CD4-positive, alpha-beta T cell treated with Interleukin-4 for 1 hour (primary cell): Measurements from ENCODE around the gene SYCN.
"Not testable (repeated sequence)": the region's sequence is repeated elsewhere in the genome, so short reads cannot be mapped to it uniquely, and the experiment has no call there.

Source experiments
- DNase-seq, 2 donors: peaks; one replicate each; pipeline ENCODE4 v3.0.0-alpha.2; 2020 to 2022

SYCN gene

DNA sequence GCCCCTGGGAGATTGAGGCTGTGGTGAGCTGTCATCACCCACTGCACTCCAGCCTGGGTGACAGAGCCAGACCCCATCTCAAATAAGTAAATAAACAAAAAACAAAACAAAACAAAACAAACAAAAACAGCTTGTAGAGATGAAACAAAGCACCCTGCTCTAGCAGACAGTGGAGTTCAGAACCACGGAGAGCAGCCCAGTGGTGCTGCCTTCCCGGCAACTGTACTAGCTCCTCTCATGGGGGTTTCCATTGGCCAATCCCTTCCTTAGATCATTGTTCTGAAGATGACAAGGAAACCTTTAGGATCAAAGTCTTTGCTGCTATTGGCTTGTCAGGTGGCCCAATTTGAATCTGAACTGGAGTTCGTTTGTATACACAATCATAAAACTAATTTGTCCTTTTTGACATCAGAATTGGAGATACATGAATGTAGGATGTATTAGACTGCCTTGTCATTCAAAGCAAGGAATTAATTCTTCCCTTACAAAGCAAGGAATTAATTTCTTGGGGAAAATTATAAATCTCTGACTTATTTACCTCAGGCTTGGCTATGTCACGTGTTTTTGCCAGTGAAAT lies 19.7 kb upstream of the SYCN start:
- DNase-seq: no peak

DNA sequence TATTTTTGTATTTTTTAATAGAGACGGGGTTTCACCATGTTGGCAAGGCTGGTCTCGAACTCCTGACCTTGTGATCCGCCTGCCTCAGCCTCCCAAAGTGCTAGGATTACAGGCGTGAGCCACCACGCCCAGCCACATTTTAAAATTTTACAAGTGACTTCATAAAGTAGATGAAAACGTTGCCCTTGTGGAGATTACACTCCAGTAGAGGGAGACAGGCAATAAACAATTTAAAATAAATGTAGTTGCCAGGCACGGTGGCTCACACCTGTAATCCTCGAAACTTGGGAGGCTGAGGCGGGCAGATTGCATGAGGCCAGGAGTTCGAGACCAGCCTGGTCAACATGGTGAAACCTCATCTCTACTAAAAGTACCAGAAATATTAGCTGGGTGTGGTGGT lies 15.0 kb upstream of the SYCN start:
- DNase-seq: not testable (repeated sequence)

DNA sequence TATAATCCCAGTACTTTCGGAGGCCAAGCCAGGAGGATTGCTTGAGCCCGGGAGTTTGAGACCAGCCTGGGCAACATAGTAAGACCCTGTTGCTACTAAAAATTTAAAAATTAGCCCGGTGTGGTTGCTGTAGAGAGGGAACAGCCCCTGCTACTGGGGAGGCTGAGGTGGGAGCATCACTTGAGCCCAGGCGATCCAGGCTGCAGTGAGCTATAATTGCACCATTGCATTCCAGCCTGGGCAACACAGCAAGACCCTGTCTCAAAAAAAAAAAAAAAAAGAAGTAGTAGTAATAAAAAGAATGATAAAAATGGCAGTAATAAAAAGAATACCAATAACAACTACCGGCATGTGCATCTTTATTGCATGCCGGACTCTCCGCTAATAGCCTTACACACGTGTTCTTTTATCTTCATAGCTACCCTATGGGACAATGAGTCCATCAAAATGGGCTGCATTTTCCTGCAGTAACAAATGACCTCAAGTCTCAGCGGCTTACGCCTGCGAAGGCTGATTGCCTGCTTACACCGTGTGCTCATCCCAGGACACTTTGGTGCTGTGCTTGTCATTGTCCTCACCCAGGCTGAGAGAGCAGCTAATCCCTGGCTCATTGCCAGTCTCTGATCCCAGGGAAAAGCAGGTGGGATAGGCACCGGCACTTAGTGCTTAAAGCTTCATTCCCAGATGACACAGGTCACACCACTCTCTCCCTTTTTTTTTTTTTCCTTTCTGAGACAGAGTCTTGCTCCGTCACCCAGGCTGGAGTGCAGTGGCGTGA lies 14.4 kb upstream of the SYCN start:
- no peak for DNase-seq

DNA sequence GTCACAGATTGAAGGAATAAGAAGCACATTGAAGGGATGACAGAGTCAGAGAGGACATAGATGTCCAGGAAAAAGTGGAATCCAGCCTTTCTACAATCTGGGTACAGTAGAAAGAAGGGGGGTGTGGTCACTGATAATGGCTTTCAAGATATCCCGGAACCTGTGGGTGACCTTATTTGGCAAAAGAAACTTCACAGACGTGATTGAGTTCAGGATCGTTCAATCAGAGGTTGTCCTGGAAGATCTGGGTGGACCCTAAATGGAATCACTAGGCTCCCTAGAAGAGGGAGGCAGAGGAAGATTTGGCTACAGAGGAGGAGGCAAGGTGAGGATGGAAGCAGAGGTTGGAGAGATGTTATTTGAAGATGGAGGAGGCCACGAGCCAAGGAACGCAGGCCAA lies 13.0 kb upstream of the SYCN start:
- no peak for DNase-seq

DNA sequence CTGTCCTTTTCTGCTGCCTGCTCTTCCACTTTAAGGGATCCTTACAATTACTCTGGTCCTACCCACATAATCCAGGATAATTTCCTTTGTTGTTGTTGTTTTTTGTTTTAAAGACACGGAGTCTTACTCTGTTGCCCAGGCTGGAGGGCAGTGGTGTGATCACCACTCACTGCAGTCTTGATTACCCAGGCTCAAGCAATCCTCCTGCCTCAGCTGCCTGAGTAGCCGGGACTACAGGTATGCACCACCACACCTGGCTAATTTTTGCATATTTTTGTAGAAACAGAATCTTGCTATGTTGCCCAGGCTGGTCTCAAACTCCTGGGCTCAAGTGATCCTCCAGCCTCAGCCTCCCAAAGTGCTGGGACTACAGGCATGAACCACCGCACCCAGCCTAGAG lies 11.3 kb upstream of the SYCN start:
- DNase-seq: not testable (repeated sequence)

DNA sequence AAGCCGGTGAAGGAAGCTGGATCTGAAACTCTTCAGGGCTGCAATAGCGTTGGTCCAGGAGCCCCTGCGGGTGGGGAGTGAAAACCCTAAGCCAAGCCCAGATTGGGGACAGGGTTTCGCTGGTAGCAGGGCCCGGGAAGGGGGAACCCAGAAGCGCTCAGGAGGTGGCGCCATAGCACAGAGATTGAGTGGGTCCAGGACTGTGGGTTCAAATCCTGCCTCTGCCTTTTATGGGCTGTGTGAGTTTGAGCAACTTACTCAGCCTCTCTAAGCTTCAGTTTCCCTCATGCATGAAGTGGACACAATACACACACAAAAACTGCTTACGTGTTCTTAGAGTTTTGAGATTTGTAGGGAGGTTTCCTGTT lies 8.3 kb upstream of the SYCN start:
- DNase-seq: peak; percentile 59 to 71

DNA sequence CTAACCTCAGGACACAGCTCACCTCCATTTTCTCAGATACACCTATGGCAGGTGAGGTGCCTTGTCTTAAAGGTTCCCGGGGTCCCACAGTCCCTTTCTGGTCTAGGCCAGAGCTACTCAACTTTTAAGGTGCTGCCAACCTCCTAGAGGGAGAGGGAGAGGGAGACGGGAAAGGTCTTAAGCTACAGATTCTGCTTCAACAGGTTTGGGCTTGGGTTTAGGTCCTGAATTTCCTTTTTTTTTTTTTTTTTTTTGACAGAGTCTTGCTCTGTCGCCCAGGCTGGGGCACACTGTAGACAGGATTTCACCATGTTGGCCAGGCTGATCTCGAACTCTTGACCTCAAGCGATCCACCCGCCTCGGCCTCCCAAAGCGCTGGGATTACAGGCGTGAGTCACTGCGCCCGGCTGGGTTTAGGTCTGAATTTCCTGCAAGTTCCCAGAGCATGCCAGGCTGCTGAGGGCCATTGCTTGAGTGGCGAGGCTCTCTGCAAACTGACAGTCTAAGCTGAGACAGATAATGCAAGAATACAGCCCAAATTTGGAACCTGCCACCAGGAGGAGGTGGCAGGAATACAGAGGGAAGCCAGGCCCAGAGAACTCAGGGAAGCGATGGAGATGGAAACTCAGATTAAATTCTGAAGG lies 7.8 kb upstream of the SYCN start:
- no peak for DNase-seq

DNA sequence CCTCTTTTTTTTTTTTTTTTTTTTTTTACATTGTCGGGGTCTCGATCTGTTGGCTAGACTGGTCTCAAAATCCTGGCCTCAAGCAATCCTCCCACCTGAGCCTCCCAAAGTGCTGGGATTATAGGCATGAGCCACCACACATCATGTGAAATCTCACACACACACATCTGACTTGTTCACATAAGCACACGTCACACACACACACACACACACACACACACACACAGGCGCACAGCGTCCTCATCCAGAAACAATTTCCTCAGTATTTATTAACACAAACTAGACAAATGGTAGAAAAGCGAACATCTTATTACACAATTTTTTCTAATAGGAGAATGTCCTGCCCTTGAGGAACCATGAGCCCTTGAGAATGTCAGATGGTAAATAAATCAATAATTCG lies 5.1 kb upstream of the SYCN start:
- DNase-seq: no peak

DNA sequence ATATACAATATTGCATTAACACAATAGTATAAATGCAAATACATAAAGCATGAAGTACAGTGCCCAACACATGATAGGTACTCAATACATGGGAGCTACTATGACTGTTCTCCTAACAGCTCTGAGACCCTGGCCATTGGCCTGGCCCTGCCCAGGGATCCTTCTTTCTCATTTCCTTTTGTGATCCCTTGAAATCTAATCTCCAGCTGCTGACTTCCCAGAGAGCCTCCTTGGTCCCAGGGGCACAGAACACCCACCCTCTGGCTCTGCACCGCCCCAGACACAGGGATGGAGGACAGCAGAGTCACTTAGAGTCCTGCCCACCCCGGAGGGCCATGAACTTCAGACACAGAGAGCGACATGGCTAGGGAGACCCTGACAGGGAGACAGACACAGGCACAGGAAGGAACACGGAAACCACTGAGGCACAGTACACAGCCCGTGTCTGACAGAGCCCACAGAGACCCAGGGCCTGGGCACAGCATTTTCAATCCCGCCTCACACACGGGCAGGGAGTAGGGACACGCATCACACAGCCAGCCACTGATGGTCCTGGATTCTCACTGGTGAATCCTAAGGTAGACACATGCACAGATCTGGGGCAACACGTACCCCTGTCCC lies 4.2 kb upstream of the SYCN start:
- no peak for DNase-seq

DNA sequence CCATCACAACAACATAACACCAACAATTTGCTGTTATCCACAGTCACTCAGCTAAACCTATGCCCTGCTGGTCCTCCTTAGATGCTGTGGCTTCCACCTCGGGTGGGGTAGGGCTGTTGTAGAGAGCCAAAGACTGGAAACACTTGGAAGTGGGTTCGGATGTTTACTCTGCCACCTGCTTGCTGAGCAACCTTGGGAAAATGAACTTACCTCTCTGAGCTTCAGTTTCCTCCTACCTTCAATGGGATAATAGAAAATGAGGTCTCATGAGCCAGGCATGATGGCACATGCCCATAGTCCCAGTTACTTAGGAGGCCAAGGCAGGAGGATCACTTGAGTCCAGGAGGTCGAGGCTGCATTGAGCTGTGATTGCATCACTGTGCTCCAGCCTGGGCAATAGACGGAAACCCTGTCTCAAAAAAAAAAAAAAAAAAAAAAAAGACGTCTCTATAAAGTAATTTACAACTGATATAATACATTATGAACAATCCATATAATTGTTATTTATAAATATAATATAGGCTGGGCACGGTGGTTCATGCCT lies 3.3 kb upstream of the SYCN start:
- no peak for DNase-seq

DNA sequence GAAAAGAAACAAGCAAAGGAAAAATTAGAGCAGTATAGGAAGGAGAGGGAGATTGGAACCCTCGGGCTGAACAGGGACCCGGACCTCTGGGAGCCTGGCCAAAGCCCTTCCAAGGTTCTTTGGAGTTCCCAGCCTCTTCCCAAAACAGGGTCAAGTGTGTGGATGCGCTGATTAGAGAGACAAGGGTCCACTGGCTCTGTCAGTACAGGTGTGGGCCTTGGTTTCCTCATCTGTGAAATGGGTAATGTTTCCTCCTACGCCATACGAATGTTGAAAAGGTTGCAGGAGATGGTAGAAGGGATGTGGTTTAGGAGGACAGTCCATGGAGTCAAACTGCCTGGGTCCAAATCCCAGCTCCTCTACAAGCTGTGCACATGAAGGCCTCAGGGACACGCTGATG lies 2.1 kb upstream of the SYCN start:
- DNase-seq: no peak

DNA sequence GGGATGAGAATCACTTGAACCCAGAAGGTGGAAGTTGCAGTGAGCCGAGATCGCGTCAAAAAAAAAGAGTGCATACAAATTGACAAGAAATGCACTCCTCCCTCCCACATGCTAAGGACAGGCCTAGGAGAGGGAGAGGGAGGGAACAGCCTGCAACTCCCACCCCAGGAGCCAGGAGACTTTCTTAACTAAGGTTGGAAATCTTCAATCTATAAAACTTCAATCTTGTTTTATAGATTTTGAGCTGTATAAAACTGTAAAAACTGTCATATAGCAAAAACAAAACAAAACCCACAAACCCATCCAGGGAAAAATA lies 1.3 kb upstream of the SYCN start:
- DNase-seq: no peak

DNA sequence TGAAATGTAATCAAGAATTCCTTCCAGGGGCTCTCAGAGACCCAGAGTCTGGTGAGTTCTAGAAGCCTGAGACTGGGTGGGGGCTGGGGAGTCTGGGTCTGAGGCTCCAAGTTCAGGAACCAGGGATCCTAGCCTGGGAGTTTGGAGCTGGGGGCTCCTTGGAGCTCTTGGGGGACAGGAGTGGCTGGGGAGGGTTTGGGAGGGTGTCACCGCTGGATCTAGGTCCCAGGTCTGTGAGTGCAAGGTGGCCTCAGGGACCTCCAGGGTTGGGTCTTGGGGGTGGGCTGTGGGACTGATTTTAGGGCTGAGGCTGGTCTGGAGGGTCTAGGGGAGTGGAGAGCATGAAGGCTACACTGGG lies 1.1 kb downstream of the SYCN start:
- DNase-seq: no peak

DNA sequence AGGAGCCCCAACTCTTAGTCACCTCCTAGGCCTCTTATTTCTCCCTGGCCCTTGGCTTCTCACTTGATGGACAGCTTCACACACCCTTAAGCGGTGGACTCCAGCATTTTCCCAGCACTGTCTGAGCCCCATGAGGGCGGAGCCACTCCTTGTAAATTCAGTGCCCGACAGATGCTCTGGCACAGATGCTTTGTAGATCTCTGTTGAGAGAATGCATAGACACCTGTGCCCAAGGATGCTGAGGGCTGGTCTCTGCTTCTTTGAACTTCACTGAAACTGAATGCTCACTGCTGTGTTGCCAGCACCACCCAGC lies 3.3 kb downstream of the SYCN start:
- no peak for DNase-seq

DNA sequence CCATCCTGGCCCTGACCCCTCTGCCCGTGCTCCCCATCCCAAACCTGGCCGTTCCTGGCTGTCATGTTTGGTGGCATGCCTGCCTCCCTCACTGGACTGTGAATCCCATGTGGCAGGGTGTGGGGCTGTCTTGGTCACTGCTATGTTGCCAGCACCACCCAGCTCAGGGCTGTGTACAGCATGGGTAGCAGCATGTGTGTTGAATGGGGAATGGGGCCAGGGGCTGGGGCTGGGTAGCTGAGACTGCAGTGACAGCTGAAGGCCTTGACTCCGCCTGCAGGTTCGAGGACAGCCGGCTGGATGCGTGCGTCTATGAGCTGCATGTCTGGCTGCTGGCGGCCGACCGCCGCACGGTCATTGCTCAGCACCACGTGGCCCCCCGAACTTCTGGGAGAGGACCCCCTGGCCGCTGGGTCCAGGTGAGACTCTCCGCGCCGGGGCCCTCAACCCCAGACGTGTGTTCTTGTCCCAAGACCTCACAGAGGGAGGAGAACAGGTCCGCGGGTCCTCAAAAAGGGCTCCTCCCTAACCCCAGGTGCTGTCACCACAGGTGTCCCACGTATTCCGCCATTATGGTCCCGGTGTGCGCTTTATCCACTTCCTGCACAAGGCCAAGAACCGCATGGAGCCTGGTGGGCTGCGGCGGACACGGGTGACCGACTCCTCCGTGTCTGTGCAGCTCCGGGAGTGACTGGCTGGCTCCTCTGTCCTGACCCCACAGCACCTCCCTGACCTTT lies 3.8 kb downstream of the SYCN start:
- no peak for DNase-seq

DNA sequence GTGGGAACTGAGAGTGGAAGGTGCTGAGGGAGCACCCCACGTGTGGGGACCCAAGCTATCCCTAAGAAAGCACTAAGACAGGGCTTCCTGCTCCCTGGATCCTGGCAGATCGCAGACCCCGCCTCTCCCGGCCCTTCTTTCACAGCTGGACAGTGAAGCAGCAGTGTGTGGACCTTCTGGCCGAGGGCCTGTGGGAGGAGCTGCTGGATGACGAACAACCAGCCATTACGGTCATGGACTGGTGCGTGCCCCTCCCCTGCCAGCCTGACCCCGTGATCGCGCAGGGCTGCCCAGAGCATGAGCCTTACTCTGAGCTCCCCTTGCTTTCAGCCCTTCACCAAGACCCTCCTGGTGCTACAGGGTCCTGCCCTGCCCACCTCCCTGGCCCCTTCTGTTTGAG lies 5.0 kb downstream of the SYCN start:
- no peak for DNase-seq

DNA sequence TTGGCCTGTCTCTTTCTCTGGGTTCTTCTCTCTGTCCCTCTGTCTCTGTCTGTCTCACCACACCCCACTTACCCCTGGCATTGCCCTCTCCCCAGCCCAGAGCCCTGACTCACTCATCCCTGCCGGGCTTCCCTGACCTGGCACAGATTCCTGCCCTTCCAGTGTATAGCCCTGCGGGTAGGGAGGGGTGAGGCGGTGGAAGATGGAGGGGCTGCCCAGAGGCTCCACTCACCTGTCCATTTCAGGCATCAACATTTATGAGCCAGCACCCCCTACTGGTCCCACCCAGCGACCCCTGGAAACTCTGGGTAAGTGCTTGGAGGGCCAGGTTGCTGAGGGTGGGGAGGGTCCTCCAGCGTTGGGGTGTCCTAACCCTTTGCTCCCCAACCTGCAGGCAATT lies 6.3 kb downstream of the SYCN start:
- DNase-seq: no peak

DNA sequence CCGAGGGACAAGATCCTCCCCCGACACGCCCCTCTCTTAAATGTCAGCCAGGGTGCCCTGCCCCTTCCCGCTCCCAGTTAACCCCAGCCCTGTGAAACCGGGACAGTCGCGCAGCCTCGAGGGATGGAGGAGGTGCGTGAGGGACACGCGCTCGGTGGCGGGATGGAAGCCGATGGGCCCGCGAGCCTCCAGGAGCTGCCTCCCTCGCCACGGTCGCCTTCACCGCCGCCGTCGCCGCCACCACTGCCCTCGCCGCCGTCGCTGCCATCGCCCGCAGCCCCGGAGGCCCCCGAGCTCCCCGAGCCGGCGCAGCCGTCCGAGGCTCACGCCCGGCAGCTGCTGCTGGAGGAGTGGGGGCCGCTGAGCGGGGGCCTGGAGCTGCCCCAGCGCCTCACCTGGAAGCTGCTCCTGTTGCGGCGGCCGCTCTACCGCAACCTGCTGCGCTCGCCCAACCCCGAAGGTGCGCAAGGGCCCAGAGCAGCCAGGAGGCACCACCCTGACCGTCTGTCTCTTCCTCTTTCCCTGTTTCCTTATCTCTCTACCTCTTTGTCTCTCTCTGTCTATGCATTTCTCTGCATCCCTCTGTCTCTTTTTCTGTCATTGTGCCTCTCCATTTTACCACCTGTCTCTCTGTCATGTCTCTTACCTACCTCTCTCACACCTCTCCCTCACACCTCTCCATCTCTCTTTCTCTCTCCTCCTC lies 7.1 kb downstream of the SYCN start, which contains the start of gene NCCRP1:
Gene NCCRP1 (plus strand): TSS at position 105 of the 703 bp plus-strand sequence. CDS start 19 bp downstream, at position 124.
- no peak for DNase-seq

DNA sequence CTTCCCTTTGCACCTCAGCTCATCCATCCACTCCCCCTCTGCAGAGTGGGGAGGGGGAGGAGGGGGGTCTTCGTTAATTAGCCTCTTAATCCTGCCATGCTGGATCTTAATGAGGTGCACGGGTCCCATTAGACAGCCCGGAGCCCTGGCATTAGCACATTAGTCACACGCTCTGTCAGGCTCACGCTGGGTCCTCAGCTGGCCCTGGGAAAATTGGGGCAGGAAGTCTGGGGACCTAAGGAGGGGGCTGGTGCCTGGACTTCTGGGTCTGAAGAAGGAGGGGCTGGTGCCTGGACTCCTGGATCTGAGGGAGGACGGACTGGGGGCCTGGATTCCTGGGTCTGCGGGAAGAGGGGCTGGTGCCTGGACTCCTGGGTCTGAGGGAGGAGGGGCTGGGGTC lies 7.7 kb downstream of the SYCN start:
- no peak for DNase-seq

DNA sequence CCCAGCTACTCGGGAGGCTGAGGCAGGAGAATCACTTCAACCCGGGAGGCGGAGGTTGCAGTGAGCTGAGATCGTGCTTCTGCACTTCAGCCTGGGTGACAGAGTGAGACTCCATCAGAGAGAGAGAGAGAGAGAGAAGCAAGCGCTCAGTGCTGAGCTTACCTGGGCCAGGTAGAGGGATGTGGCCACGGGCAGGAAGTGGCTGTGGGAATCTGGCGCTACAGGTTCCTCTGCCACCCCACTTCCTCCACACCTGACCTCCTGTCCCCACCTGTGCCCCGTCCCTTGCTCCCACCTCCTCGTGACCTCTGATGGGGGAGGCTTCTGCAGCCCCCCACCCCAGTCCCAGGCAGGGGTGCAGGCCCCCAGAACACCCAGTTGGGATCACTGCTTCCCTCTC lies 8.3 kb downstream of the SYCN start:
- peak in 1 of 2 donors; percentile 9 for DNase-seq

DNA sequence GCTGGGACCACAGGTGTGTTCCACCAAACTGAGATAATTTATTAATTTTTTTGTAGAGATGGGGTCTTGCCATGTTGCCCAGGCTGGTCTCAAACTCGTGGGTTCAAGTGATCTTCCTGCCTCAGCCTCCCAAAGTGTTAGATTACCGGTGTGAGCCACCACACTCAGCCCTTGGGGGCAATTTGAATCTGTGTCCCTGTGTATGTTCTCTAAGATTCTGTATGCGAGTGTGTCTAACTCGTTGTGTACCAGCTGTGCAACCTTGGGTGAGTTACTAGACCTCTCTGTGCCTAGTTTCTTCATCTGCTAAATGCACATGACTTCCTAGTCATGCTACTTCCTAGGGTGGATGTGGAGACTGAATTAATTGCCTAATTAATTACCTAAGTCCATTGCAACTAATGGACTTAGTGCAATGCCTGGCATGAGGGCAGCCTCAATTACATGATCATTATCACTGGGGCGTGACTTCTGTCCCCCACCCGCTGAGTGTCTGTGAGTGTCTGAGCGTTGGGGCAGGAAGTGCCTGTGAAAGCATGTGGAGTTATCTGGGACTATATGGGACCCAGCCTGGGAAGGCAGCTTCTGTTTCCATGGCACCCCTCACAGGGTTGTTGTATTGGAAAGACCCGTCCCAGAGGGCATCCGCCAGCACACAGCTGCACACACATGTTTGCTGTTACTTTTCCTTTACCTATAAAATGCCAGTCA lies 9.1 kb downstream of the SYCN start:
- no peak for DNase-seq

DNA sequence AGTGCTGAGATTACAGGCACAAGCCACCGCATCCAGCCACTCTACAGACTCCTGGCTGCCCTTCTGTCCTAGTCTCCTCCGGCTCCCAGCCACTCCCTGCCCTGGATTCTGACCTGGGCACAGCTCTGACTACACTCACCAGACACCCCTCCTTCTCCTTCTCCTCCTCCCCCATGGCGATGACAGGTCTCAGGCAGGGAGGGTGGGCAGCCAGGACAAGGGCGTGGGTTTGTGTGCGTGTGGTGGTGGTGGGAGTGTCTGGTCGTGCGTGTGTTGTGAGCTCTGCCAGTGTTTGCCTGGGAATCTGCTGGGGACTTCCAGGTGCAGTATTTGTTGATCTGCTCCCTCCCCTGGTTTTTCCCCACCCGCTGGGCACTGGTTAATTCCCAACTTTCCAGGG lies 10.3 kb downstream of the SYCN start:
- DNase-seq: no peak
